ENCODE measurements around the gene TAF1B.

Gene TAF1B

DNA sequence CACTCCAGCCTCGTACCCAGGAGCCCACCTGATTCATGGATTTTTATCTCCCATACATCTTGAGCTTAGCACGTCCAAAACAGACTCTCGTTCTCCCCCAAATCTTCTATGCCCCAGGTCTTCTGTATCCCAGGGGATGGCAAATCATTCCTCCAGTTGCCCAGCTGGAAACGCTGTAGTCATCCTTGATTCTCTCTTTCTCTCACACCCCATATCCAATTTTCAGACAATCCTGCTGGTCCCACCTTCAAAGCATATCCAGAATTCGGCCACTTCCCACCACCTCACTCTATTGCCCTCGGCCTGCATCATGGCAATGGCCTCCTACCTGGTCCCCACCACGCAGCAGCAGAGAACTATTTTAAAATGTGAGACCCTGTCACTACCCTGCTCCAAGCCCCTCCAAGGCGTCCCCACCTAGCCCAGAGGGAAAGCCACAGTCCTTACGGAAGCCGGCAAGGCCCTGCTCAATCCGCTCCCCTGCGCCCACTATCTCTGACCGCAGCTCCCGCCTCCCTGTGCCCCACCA is 106.8 kb downstream of the TAF1B start:
- Histone ChIP-seq H3K4me3 (ENCODE audit: insufficient read depth, low read depth, low read length) (no peak overlapping the region), H3K27ac (ENCODE audit: insufficient read depth, low read depth, low read length, poor library complexity, severe bottlenecking) (no peak overlapping the region), H3K36me3 (ENCODE audit: control insufficient read depth, insufficient read depth, low read length) (no peaks in the 10 kb centered on the region), H3K4me1 (ENCODE audit: control insufficient read depth, insufficient read depth, low read length) (no peaks in the 10 kb centered on the region), H3K27me3 (ENCODE audit: control insufficient read depth, insufficient read depth, low read length, poor library complexity, severe bottlenecking) (peaks cover 59% of the 10 kb centered on the region), H3K9me3 (ENCODE audit: control insufficient read depth, low read length) (no peaks in the 10 kb centered on the region)
- WGBS, 2 experiments, result 86 to 87% methylated on average over 14 of the region's 14 CpGs

GRCh38 chr2:9950521-9951271 is 107.4 kb downstream of the TAF1B start:
- 6 to 7% methylated on average over 76 of the region's 76 CpGs for WGBS, 2 experiments
- Histone ChIP-seq H3K27me3 (ENCODE audit: control insufficient read depth, insufficient read depth, low read length, poor library complexity, severe bottlenecking) (peaks cover 59% of the 10 kb centered on the region), H3K27ac (ENCODE audit: insufficient read depth, low read depth, low read length, poor library complexity, severe bottlenecking) (no peak overlapping the region)

DNA sequence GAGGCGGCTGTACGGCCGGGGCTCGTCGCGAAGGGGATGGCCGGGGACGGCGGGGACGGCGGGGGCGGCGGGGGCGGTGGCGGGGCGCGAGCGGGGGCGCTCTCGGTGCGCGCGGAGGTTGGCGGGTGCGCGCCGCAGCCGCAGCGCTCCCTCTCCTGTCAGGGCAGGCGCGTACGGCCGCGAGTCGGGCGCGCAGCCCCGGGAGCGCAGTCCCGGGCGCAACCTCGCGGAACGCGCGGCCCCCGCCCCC is 107.9 kb downstream of the TAF1B start:
- 0% methylated on average over 47 of the region's 47 CpGs for WGBS, 2 experiments
- Histone ChIP-seq H3K27ac (ENCODE audit: insufficient read depth, low read depth, low read length, poor library complexity, severe bottlenecking) (no peak overlapping the region), H3K27me3 (ENCODE audit: control insufficient read depth, insufficient read depth, low read length, poor library complexity, severe bottlenecking) (peaks cover 59% of the 10 kb centered on the region), H3K4me1 (ENCODE audit: control insufficient read depth, insufficient read depth, low read length) (no peaks in the 10 kb centered on the region), H3K9me3 (ENCODE audit: control insufficient read depth, low read length) (no peaks in the 10 kb centered on the region), H3K36me3 (ENCODE audit: control insufficient read depth, insufficient read depth, low read length) (no peaks in the 10 kb centered on the region), H3K4me3 (ENCODE audit: insufficient read depth, low read depth, low read length) (peak overlapping the region; percentile 50)

More at GRCh38 chr2:9950521-9951271, 107.4 kb downstream of the TAF1B start:
- H3K4me3 ChIP-seq (ENCODE audit: insufficient read depth, low read depth, low read length), result peak overlapping the region; percentile 50
- H3K36me3 ChIP-seq (ENCODE audit: control insufficient read depth, insufficient read depth, low read length), result no peaks in the 10 kb centered on the region
- no peaks in the 10 kb centered on the region for H3K9me3 ChIP-seq (ENCODE audit: control insufficient read depth, low read length)
- H3K4me1 ChIP-seq (ENCODE audit: control insufficient read depth, insufficient read depth, low read length), result no peaks in the 10 kb centered on the region

- 0 to 1% methylated on average over 111 of the region's 111 CpGs for WGBS, 2 experiments
- Histone ChIP-seq H3K9me3 (ENCODE audit: control insufficient read depth, low read length) (no peaks in the 10 kb centered on the region), H3K27me3 (ENCODE audit: control insufficient read depth, insufficient read depth, low read length, poor library complexity, severe bottlenecking) (peaks cover 59% of the 10 kb centered on the region), H3K4me1 (ENCODE audit: control insufficient read depth, insufficient read depth, low read length) (no peaks in the 10 kb centered on the region), H3K4me3 (ENCODE audit: insufficient read depth, low read depth, low read length) (peak within 1 kb of the TSS; percentile 57), H3K27ac (ENCODE audit: insufficient read depth, low read depth, low read length, poor library complexity, severe bottlenecking) (no peak within 1 kb of the TSS), H3K36me3 (ENCODE audit: control insufficient read depth, insufficient read depth, low read length) (no peaks in the 10 kb centered on the region)
Observed at GRCh38 chr2:9951522-9952285, 108.4 kb downstream of the TAF1B start, which contains the start of gene GRHL1. Gene GRHL1 (plus strand): TSS chr2:9951693. CDS start chr2:9951834, 141 bp downstream.

DNA sequence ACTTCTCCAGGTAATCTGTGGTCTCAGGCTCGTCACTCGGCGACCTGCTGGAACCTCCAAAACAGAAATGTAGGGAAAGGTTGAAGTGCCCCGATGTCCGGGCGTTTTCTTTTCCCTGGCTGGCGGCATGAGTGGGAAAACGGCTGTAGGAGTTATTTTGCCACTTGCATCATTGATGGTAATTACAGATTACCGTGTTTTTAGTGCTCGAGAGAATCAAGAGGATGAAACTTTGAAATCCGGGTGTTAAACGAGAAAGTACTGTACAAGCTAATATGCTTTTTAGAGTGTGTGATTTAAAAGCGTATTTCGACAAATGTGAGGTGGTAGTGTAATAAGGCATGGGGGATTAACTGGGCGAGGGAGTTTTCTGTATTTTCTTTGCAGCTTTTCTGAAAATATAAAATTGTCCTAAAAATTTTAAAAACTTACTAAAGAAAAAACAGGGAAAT is 109.0 kb downstream of the TAF1B start:
- peaks cover 59% of the 10 kb centered on the region for H3K27me3 ChIP-seq (ENCODE audit: control insufficient read depth, insufficient read depth, low read length, poor library complexity, severe bottlenecking)
- peak overlapping the region; percentile 57 for H3K4me3 ChIP-seq (ENCODE audit: insufficient read depth, low read depth, low read length)
- H3K4me1 ChIP-seq (ENCODE audit: control insufficient read depth, insufficient read depth, low read length), result no peaks in the 10 kb centered on the region
- H3K9me3 ChIP-seq (ENCODE audit: control insufficient read depth, low read length), result no peaks in the 10 kb centered on the region
- H3K36me3 ChIP-seq (ENCODE audit: control insufficient read depth, insufficient read depth, low read length), result no peaks in the 10 kb centered on the region
- H3K27ac ChIP-seq (ENCODE audit: insufficient read depth, low read depth, low read length, poor library complexity, severe bottlenecking), result no peak overlapping the region
- 26 to 34% methylated on average over 14 to 15 of the region's 15 CpGs for WGBS, 2 experiments

GRCh38 chr2:9952856-9953503 is 109.7 kb downstream of the TAF1B start:
- no peaks in the 10 kb centered on the region for H3K4me1 ChIP-seq (ENCODE audit: control insufficient read depth, insufficient read depth, low read length)
- H3K4me3 ChIP-seq (ENCODE audit: insufficient read depth, low read depth, low read length), result no peak overlapping the region
- no peaks in the 10 kb centered on the region for H3K9me3 ChIP-seq (ENCODE audit: control insufficient read depth, low read length)
- WGBS, 2 experiments, result 86 to 87% methylated on average over 8 of the region's 8 CpGs
- H3K36me3 ChIP-seq (ENCODE audit: control insufficient read depth, insufficient read depth, low read length), result no peaks in the 10 kb centered on the region
- H3K27ac ChIP-seq (ENCODE audit: insufficient read depth, low read depth, low read length, poor library complexity, severe bottlenecking), result no peak overlapping the region
- peaks cover 59% of the 10 kb centered on the region for H3K27me3 ChIP-seq (ENCODE audit: control insufficient read depth, insufficient read depth, low read length, poor library complexity, severe bottlenecking)

- Histone ChIP-seq H3K27ac (ENCODE audit: insufficient read depth, low read depth, low read length, poor library complexity, severe bottlenecking) (no peak overlapping the region), H3K36me3 (ENCODE audit: control insufficient read depth, insufficient read depth, low read length) (no peaks in the 10 kb centered on the region), H3K4me1 (ENCODE audit: control insufficient read depth, insufficient read depth, low read length) (no peaks in the 10 kb centered on the region), H3K4me3 (ENCODE audit: insufficient read depth, low read depth, low read length) (no peak overlapping the region), H3K27me3 (ENCODE audit: control insufficient read depth, insufficient read depth, low read length, poor library complexity, severe bottlenecking) (peaks cover 50% of the 10 kb centered on the region), H3K9me3 (ENCODE audit: control insufficient read depth, low read length) (no peaks in the 10 kb centered on the region)
- 85 to 93% methylated on average over 3 of the region's 3 CpGs for WGBS, 2 experiments
Observed at GRCh38 chr2:9954136-9954535, 110.9 kb downstream of the TAF1B start.

GRCh38 chr2:9958057-9958456 is 114.8 kb downstream of the TAF1B start:
- no peak overlapping the region for H3K4me3 ChIP-seq (ENCODE audit: insufficient read depth, low read depth, low read length)
- peaks cover 9% of the 10 kb centered on the region for H3K4me1 ChIP-seq (ENCODE audit: control insufficient read depth, insufficient read depth, low read length)
- 95 to 97% methylated on average over 8 of the region's 8 CpGs for WGBS, 2 experiments
- no peak overlapping the region for H3K27ac ChIP-seq (ENCODE audit: insufficient read depth, low read depth, low read length, poor library complexity, severe bottlenecking)
- no peaks in the 10 kb centered on the region for H3K9me3 ChIP-seq (ENCODE audit: control insufficient read depth, low read length)
- peaks cover 17% of the 10 kb centered on the region for H3K27me3 ChIP-seq (ENCODE audit: control insufficient read depth, insufficient read depth, low read length, poor library complexity, severe bottlenecking)
- no peaks in the 10 kb centered on the region for H3K36me3 ChIP-seq (ENCODE audit: control insufficient read depth, insufficient read depth, low read length)

DNA sequence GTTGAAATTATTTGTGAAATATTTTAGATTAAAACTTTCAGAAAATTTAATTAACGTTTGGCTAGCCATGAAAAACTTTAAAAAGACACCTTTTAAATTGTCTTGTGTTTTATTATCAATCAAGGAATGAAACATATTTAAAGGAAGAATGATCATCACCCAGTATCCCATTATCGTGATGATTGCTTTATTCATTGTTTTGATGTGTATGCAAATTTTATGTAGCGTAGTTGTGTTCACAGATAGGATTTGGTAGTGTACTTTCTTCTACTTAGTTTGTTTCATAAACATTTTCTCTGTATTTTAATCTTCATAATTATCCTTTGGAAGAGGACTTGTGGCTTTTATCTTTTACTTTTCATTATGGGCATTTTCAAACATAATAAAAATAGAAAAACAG is 116.0 kb downstream of the TAF1B start:
- Histone ChIP-seq H3K27me3 (ENCODE audit: control insufficient read depth, insufficient read depth, low read length, poor library complexity, severe bottlenecking) (peaks cover 5% of the 10 kb centered on the region), H3K36me3 (ENCODE audit: control insufficient read depth, insufficient read depth, low read length) (no peaks in the 10 kb centered on the region), H3K9me3 (ENCODE audit: control insufficient read depth, low read length) (no peaks in the 10 kb centered on the region), H3K4me3 (ENCODE audit: insufficient read depth, low read depth, low read length) (no peak overlapping the region), H3K27ac (ENCODE audit: insufficient read depth, low read depth, low read length, poor library complexity, severe bottlenecking) (no peak overlapping the region), H3K4me1 (ENCODE audit: control insufficient read depth, insufficient read depth, low read length) (peaks cover 9% of the 10 kb centered on the region)
- WGBS, 2 experiments, result 100% methylated on average over 3 of the region's 3 CpGs; no CpG with 5 or more reads in 1 of the 2 experiments

DNA sequence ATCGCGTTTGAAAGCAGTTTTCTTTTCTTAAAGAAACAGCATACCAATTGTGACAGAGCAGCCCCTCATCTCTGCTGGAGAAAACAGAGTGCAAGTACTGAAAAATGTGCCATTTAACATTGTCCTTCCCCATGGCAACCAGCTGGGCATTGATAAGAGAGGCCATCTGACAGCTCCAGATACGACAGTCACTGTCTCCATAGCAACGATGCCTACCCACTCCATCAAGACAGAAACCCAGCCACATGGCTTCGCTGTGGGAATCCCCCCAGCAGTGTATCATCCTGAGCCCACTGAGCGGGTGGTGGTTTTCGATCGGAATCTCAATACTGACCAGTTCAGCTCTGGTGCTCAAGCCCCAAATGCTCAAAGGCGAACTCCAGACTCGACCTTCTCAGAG is 117.7 kb downstream of the TAF1B start:
- H3K4me1 ChIP-seq (ENCODE audit: control insufficient read depth, insufficient read depth, low read length), result peaks cover 9% of the 10 kb centered on the region
- no peaks in the 10 kb centered on the region for H3K27me3 ChIP-seq (ENCODE audit: control insufficient read depth, insufficient read depth, low read length, poor library complexity, severe bottlenecking)
- no peak overlapping the region for H3K27ac ChIP-seq (ENCODE audit: insufficient read depth, low read depth, low read length, poor library complexity, severe bottlenecking)
- H3K36me3 ChIP-seq (ENCODE audit: control insufficient read depth, insufficient read depth, low read length), result peaks cover 2% of the 10 kb centered on the region
- no peaks in the 10 kb centered on the region for H3K9me3 ChIP-seq (ENCODE audit: control insufficient read depth, low read length)
- H3K4me3 ChIP-seq (ENCODE audit: insufficient read depth, low read depth, low read length), result no peak overlapping the region
- WGBS, 2 experiments, result 80 to 85% methylated on average over 10 of the region's 10 CpGs
